Activated naive CD4-positive, alpha-beta T cell (primary cell): ENCODE measurements around the gene ABLIM2.

ENCODE experiments used
- DNase-seq, 4 experiments: peaks; one replicate each; lab custom pipeline; 2025; lab: John Stamatoyannopoulos, UW

ABLIM2 gene

GRCh38 chr4:8028368-8028767 is 130.2 kb downstream of the ABLIM2 start:
- no peak for DNase-seq

GRCh38 chr4:8026453-8026852 is 132.2 kb downstream of the ABLIM2 start:
- DNase-seq: no peak

- no peak for DNase-seq
Observed at GRCh38 chr4:8025668-8026067, 132.9 kb downstream of the ABLIM2 start.

- DNase-seq: no peak
Observed at GRCh38 chr4:8024073-8024786, 134.4 kb downstream of the ABLIM2 start.

GRCh38 chr4:8023696-8024033 is 134.9 kb downstream of the ABLIM2 start:
- DNase-seq: no peak

- DNase-seq: no peak
Observed at GRCh38 chr4:8022767-8023695, 135.6 kb downstream of the ABLIM2 start.

GRCh38 chr4:8021796-8022195 is 136.8 kb downstream of the ABLIM2 start:
- DNase-seq: no peak

GRCh38 chr4:8019396-8020365 is 138.9 kb downstream of the ABLIM2 start:
- no peak for DNase-seq

GRCh38 chr4:8016527-8016926 is 142.1 kb downstream of the ABLIM2 start:
- no peak for DNase-seq

- DNase-seq: no peak
Observed at GRCh38 chr4:8015512-8015911, 143.1 kb downstream of the ABLIM2 start.

GRCh38 chr4:8013976-8014726 is 144.5 kb downstream of the ABLIM2 start:
- no peak for DNase-seq

- no peak for DNase-seq
Observed at GRCh38 chr4:8012517-8012916, 146.1 kb downstream of the ABLIM2 start.

- DNase-seq: no peak
Observed at GRCh38 chr4:8010618-8011017, 148.0 kb downstream of the ABLIM2 start.

- no peak for DNase-seq
Observed at GRCh38 chr4:8009710-8010511, 148.7 kb downstream of the ABLIM2 start.

- no peak for DNase-seq
Observed at GRCh38 chr4:8009097-8009496, 149.5 kb downstream of the ABLIM2 start.

- no peak for DNase-seq
Observed at GRCh38 chr4:8008391-8008790, 150.2 kb downstream of the ABLIM2 start.

GRCh38 chr4:8007581-8007980 is 151.0 kb downstream of the ABLIM2 start:
- DNase-seq: no peak

- no peak for DNase-seq
Observed at GRCh38 chr4:8006471-8006870, 152.1 kb downstream of the ABLIM2 start.

- no peak for DNase-seq
Observed at GRCh38 chr4:8005814-8006215, 152.8 kb downstream of the ABLIM2 start.

GRCh38 chr4:8005033-8005808 is 153.4 kb downstream of the ABLIM2 start:
- DNase-seq: no peak
